Measurements from ENCODE around the gene LRP8. TPM values are rescaled to one million over a fixed set of nuclear protein-coding genes. Genes with fewer than 3 reads are reported as not detected.

Gene LRP8
- total RNA-seq, 4 donors from 2014 or later, result 1.4 to 9.8 (median 4.3) TPM

- TF ChIP-seq, protein P1, sequence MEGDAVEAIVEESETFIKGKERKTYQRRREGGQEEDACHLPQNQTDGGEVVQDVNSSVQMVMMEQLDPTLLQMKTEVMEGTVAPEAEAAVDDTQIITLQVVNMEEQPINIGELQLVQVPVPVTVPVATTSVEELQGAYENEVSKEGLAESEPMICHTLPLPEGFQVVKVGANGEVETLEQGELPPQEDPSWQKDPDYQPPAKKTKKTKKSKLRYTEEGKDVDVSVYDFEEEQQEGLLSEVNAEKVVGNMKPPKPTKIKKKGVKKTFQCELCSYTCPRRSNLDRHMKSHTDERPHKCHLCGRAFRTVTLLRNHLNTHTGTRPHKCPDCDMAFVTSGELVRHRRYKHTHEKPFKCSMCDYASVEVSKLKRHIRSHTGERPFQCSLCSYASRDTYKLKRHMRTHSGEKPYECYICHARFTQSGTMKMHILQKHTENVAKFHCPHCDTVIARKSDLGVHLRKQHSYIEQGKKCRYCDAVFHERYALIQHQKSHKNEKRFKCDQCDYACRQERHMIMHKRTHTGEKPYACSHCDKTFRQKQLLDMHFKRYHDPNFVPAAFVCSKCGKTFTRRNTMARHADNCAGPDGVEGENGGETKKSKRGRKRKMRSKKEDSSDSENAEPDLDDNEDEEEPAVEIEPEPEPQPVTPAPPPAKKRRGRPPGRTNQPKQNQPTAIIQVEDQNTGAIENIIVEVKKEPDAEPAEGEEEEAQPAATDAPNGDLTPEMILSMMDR (IDR thresholded peaks at IDR 0.05; ENCODE audit: low read depth), result no peak
Measured at GRCh38 chr1:53219711-53220110, 108.2 kb downstream of the LRP8 start.

DNA sequence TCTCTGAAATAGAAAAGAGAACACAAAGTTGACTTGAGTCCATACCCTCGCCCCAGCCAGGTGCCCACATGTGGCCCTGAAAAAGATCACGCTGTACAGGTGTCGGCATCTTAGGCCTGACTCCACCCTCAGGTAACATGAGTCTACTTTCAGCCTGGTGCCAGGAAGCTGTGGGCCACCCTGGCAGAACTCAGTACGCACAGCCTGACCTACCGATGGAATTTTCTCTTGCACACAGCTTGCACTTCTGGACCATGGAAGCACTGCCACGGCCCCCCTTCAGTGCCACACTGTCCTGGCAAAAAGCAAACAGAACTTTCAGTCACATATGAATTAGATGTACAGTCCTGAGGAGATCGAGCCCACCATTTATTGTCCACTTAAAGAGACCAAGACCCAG, 109.7 kb downstream of the LRP8 start:
- TF ChIP-seq, protein P1 (IDR thresholded peaks at IDR 0.05; ENCODE audit: low read depth), result no peak

DNA sequence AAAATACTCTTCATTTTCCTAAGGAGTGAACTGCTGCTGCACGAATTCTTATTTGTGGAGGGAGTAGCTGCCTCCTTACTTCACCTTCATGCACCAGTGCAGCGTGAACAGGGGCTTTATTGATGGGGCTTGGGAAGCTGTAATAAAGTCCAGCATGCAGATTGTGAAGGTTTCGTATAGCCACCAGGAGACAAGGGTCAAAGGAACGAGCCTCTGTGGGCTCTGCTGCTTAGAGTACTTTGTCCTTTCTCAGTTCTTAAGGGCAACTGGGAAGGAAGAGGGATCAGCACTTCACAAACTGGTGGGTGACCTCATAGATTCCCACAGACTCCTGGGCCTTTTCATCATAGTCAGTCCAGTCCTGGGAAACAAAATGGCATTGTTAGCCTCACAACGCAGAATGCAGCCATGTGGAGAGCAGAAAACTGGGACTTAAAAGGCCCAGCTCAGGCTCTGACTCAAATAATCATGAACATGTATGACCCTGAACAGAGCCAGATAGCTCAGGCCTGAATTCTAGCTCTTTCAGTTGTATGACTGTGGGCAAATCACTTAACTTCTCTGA, 113.4 kb downstream of the LRP8 start:
- TF ChIP-seq, protein P1 (IDR thresholded peaks at IDR 0.05; ENCODE audit: low read depth), result no peak

- TF ChIP-seq, protein P1 (IDR thresholded peaks at IDR 0.05; ENCODE audit: low read depth), result no peak
Measured at GRCh38 chr1:53210954-53211353, 116.9 kb downstream of the LRP8 start.

- TF ChIP-seq, protein P1 (IDR thresholded peaks at IDR 0.05; ENCODE audit: low read depth), result no peak
Measured at GRCh38 chr1:53210352-53210751, 117.5 kb downstream of the LRP8 start.

- TF ChIP-seq, protein P1 (IDR thresholded peaks at IDR 0.05; ENCODE audit: low read depth), result no peak
Measured at GRCh38 chr1:53207726-53208125, 120.1 kb downstream of the LRP8 start.

DNA sequence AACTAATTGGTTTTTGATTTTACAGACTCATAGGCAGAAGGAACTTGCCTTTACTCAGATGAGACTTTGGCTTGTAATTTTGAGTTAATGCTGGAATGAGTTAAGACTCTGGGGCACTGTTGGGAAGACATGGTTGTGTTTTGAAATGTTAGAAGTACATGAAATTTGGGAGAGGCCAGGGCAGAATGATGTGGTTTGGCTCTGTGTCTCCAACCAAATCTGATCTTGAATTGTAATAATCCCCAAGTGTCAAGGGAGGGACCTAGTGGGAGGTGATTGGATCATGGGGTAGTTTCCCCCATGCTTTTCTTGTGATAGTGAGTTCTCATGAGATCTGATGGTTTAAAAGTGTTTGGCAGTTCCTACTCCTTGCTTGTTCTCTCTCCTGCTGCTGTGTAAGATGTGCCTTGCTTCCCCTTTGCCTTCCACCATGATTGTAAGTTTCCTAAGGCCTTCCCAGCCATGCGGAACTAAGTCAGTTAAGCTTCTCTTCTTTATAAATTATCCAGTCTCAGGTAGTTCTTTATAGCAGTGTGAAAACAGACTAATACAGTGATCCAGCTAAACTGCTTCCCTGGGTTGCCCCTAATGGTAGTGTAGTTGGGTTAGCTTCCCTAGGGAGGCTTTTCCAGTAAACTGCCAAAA, 121.0 kb downstream of the LRP8 start:
- TF ChIP-seq, protein P1 (IDR thresholded peaks at IDR 0.05; ENCODE audit: low read depth), result no peak
